ENCODE data around the gene ZSCAN10.

The ZSCAN10 gene

GRCh38 chr16:3144321-3144983 is 45.4 kb upstream of the ZSCAN10 start:
- DNase-seq (ENCODE audit: low read depth) = no peak
- TF ChIP-seq CTCF (IDR thresholded peaks at IDR 0.05; ENCODE audit: low read depth, low read length, missing control alignments) = no peak
- no peak overlapping the region for H3K4me3 ChIP-seq (ENCODE audit: low read depth, low read length)

GRCh38 chr16:3143598-3144320 is 44.7 kb upstream of the ZSCAN10 start:
- no peak for TF ChIP-seq CTCF (IDR thresholded peaks at IDR 0.05; ENCODE audit: low read depth, low read length, missing control alignments)
- DNase-seq (ENCODE audit: low read depth) = no peak
- H3K4me3 ChIP-seq (ENCODE audit: low read depth, low read length) = no peak overlapping the region

- DNase-seq (ENCODE audit: low read depth) = no peak
- no peak overlapping the region for H3K4me3 ChIP-seq (ENCODE audit: low read depth, low read length)
- TF ChIP-seq CTCF (IDR thresholded peaks at IDR 0.05; ENCODE audit: low read depth, low read length, missing control alignments) = no peak
These were observed 44.1 kb upstream of the ZSCAN10 start for GRCh38 chr16:3143189-3143588.

- no peak for DNase-seq (ENCODE audit: low read depth)
- no peak for TF ChIP-seq CTCF (IDR thresholded peaks at IDR 0.05; ENCODE audit: low read depth, low read length, missing control alignments)
These were observed 43.7 kb upstream of the ZSCAN10 start for GRCh38 chr16:3142770-3143169.

GRCh38 chr16:3142327-3142726 is 43.2 kb upstream of the ZSCAN10 start:
- TF ChIP-seq CTCF (IDR thresholded peaks at IDR 0.05; ENCODE audit: low read depth, low read length, missing control alignments) = no peak
- no peak overlapping the region for H3K4me3 ChIP-seq (ENCODE audit: low read depth, low read length)
- DNase-seq (ENCODE audit: low read depth) = no peak

More at GRCh38 chr16:3142770-3143169, 43.7 kb upstream of the ZSCAN10 start:
- no peak overlapping the region for H3K4me3 ChIP-seq (ENCODE audit: low read depth, low read length)

- no peak for TF ChIP-seq CTCF (IDR thresholded peaks at IDR 0.05; ENCODE audit: low read depth, low read length, missing control alignments)
- H3K4me3 ChIP-seq (ENCODE audit: low read depth, low read length) = no peak overlapping the region
- DNase-seq (ENCODE audit: low read depth) = no peak
These were observed 42.8 kb upstream of the ZSCAN10 start for GRCh38 chr16:3141781-3142311.

All from GM12864 (cell line).